Spleen (tissue), 11 donors: ENCODE results near the gene PHYKPL. TPM values are rescaled to one million over a fixed set of nuclear protein-coding genes. Genes with fewer than 3 reads are reported as not detected.

Experiments
- DNase-seq: peaks from one replicate; pipeline ENCODE4 v3.0.0-alpha.2; 2020
- H3K27ac ChIP-seq, 8 donors: fragments of 200-600 bp; sonication (generic) in 7 of 8; 1 replicate in 4 of 8; 2 replicates in 4 of 8; pipeline versions ENCODE4 v1.5.0 to v1.8.0; 2016 to 2021; ENCODE audit warnings: inconsistent platforms in 4 of 8, mild to moderate bottlenecking in 4 of 8, moderate library complexity in 1 of 8
- H3K27me3 ChIP-seq, 7 donors: fragments of 200-600 bp; sonication (generic) in 6 of 7; replicated peaks in 1 of 7; 1 replicate in 4 of 7; 2 replicates in 3 of 7; pipeline versions ENCODE4 v1.5.0 to v1.8.0; 2016 to 2021; ENCODE audit warnings: inconsistent platforms in 3 of 7, mild to moderate bottlenecking in 1 of 7
- H3K36me3 ChIP-seq, 6 donors: fragments of 200-600 bp; sonication (generic) in 5 of 6; 1 replicate in 4 of 6; 2 replicates in 2 of 6; pipeline versions ENCODE4 v1.5.0 to v1.8.0; 2016 to 2021; ENCODE audit warnings: inconsistent platforms in 2 of 6
- H3K4me1 ChIP-seq, 6 donors: fragments of 200-600 bp; sonication (generic) in 5 of 6; 1 replicate in 3 of 6; 2 replicates in 3 of 6; pipeline versions ENCODE4 v1.5.0 to v1.8.0; 2016 to 2021; ENCODE audit warnings: inconsistent platforms in 3 of 6
- H3K4me3 ChIP-seq, 8 donors: fragments of 200-600 bp; sonication (generic) in 7 of 8; 1 replicate in 4 of 8; 2 replicates in 4 of 8; pipeline versions ENCODE4 v1.5.0 to v1.8.0; 2016 to 2021; ENCODE audit warnings: inconsistent platforms in 4 of 8, mild to moderate bottlenecking in 4 of 8, moderate library complexity in 2 of 8
- H3K9me3 ChIP-seq, 8 donors: fragments of 200-600 bp; sonication (generic) in 7 of 8; 1 replicate in 4 of 8; 2 replicates in 4 of 8; pipeline versions ENCODE4 v1.5.0 to v1.8.0; 2016 to 2021; ENCODE audit warnings: inconsistent platforms in 4 of 8
- CTCF ChIP-seq, 11 experiments: fragments of 200-600 bp in 7 of 11; fragments of 450-650 bp in 4 of 11; sonication (generic) in 4 of 11; IDR thresholded peaks in 8 of 11; conservative IDR thresholded peaks in 3 of 11; 1 replicate in 7 of 11; 2 replicates in 4 of 11; pipeline versions ENCODE4 v1.4.0 to v1.8.0; 2016 to 2021; ENCODE audit warnings: antibody characterized with exemption in 11 of 11, inconsistent platforms in 4 of 11, mild to moderate bottlenecking in 1 of 11
- POLR2A ChIP-seq, 3 donors: fragments of 450-650 bp; IDR thresholded peaks; one replicate each; pipeline ENCODE4 v1.5.1; 2017; ENCODE audit warnings: antibody characterized with exemption in 3 of 3, mild to moderate bottlenecking in 1 of 3
- POLR2AphosphoS5 ChIP-seq, 3 donors: sonication (generic); formaldehyde crosslinking; IDR thresholded peaks; one replicate each; pipeline ENCODE4 v1.5.1; 2017; ENCODE audit warnings: antibody characterized with exemption in 3 of 3
- WGBS, 5 donors: extraction: QIAGEN DNeasy Blood & Tissue Kit in 3 of 5; methylation state at CpG; one replicate each; pipeline versions ENCODE4 v1.1.5 to v1.1.7; 2013 to 2018; 5-methylcytosine and 5-hydroxymethylcytosine counted together
- intact Hi-C: fragments of 100-400 bp; cut with DNase I; formaldehyde crosslinking; loops from one replicate; pipeline ENCODE4 v1.15.0; 2023; ENCODE audit warnings: low total_unique reads
- polyA plus RNA-seq, 3 donors: library from polyadenylated mRNA; stranded (reverse); fragments of 200-250 nt; gene quantifications; one replicate each; pipeline ENCODE4 v1.2.1, GENCODE V29; 2013
- total RNA-seq, 7 donors: library from RNA; depleted of rRNA in 3 of 7; stranded (reverse); fragments of >200 nt in 3 of 7; fragmentation: NEBNext Ultra II Directional in 4 of 7; extraction: Animal tissue kit (Norgen Biotek cat#: 25700) in 4 of 7; gene quantifications; one replicate each; pipeline versions ENCODE4 v1.1.0 to v1.2.1, GENCODE V29; 2016 to 2021
- donor health status: healthy with polysubstance abuse.
- donor health status: DM: no; HTN: no; CAD: no; lungs with moderate emphysema.
- donor health status: DM: no; HTN: no; CAD: no.
- donor health status: Bipolar disorder and iron deficiency.
- donor health status: healthy.
- donor health status: DM: no; HTN: no; CAD: no.
- donor health status: DM: yes; HTN: yes; CAD: no.

PHYKPL gene
- total and polyA plus RNA-seq, 10 donors: 46.9 to 209 (median 105) TPM

GRCh38 chr5:178227138-178227659, 5.4 kb downstream of the PHYKPL start:
- TF ChIP-seq POLR2A (IDR thresholded peaks at IDR 0.05): no peak
- TF ChIP-seq POLR2AphosphoS5 (IDR thresholded peaks at IDR 0.05): no peak
- TF ChIP-seq CTCF (IDR thresholded peaks at IDR 0.05 in 8 of 11, conservative IDR thresholded peaks at IDR 0.05 in 3 of 11): no peak
- 82 to 97% (median 96%) methylated on average over 4 of the region's 4 CpGs for WGBS, 5 donors
- Histone ChIP-seq H3K27ac (no peak overlapping the region), H3K36me3 (peaks cover 0 to 92% (median 71%) of the 10 kb centered on the region in 6 donors), H3K27me3 (no peaks in the 10 kb centered on the region), H3K4me3 (no peak overlapping the region), H3K9me3 (no peaks in the 10 kb centered on the region), H3K4me1 (peaks cover 15 to 67% (median 29%) of the 10 kb centered on the region in 6 donors)
- peak; percentile 19 for DNase-seq
- intact Hi-C loops: no loop called here

GRCh38 chr5:178225174-178225573, 7.4 kb downstream of the PHYKPL start:
- Histone ChIP-seq H3K36me3 (peaks cover 0 to 100% (median 79%) of the 10 kb centered on the region in 6 donors), H3K27ac (no peak overlapping the region), H3K27me3 (no peaks in the 10 kb centered on the region), H3K4me1 (peaks cover 0 to 67% (median 14%) of the 10 kb centered on the region in 6 donors), H3K4me3 (no peak overlapping the region), H3K9me3 (no peaks in the 10 kb centered on the region)
- intact Hi-C loops: no loop called here
- WGBS, 5 donors: 91 to 97% (median 95%) methylated on average over 6 of the region's 6 CpGs
- peak; percentile 47 for DNase-seq
- no peak for TF ChIP-seq POLR2A (IDR thresholded peaks at IDR 0.05)
- no peak for TF ChIP-seq CTCF (IDR thresholded peaks at IDR 0.05 in 8 of 11, conservative IDR thresholded peaks at IDR 0.05 in 3 of 11)
- TF ChIP-seq POLR2AphosphoS5 (IDR thresholded peaks at IDR 0.05): no peak

GRCh38 chr5:178224403-178224802, 8.2 kb downstream of the PHYKPL start:
- Histone ChIP-seq H3K27me3 (no peaks in the 10 kb centered on the region), H3K36me3 (peaks cover 0 to 100% (median 75%) of the 10 kb centered on the region in 6 donors), H3K9me3 (no peaks in the 10 kb centered on the region), H3K4me1 (peaks cover 0 to 61% (median 7%) of the 10 kb centered on the region in 6 donors), H3K27ac (no peak overlapping the region), H3K4me3 (no peak overlapping the region)
- TF ChIP-seq POLR2AphosphoS5 (IDR thresholded peaks at IDR 0.05) (peak in 2 of 3 donors; percentile 5 to 46), CTCF (IDR thresholded peaks at IDR 0.05 in 8 of 11, conservative IDR thresholded peaks at IDR 0.05 in 3 of 11) (no peak), POLR2A (IDR thresholded peaks at IDR 0.05) (no peak)
- intact Hi-C loops: no loop called here
- peak; percentile 59 for DNase-seq
- 89 to 99% (median 95%) methylated on average over 14 to 17 of the region's 17 CpGs for whole genome bisulfite sequencing, 5 donors

GRCh38 chr5:178223828-178224335, 8.7 kb downstream of the PHYKPL start:
- intact Hi-C loops: no loop called here
- Histone ChIP-seq H3K36me3 (peaks cover 0 to 100% (median 71%) of the 10 kb centered on the region in 6 donors), H3K27me3 (no peaks in the 10 kb centered on the region), H3K9me3 (no peaks in the 10 kb centered on the region), H3K27ac (no peak overlapping the region), H3K4me3 (no peak overlapping the region), H3K4me1 (peaks cover 0 to 56% (median 3%) of the 10 kb centered on the region in 6 donors)
- 80 to 90% (median 84%) methylated on average over 12 to 13 of the region's 13 CpGs for WGBS, 5 donors
- peak; percentile 64 for DNase-seq
- TF ChIP-seq POLR2AphosphoS5 (IDR thresholded peaks at IDR 0.05) (peak in 2 of 3 donors; percentile 18 to 71), CTCF (IDR thresholded peaks at IDR 0.05 in 8 of 11, conservative IDR thresholded peaks at IDR 0.05 in 3 of 11) (no peak)
